OCI-LY1 (cell line): ENCODE results near the gene IDE.

Experiments
- H2AFZ ChIP-seq: fragments of 200-600 bp; sonication (generic), shearing (Covaris generic); 2 replicates; pipeline ENCODE4 v1.6.0; 2014; ENCODE audit warnings: antibody characterized with exemption, mild to moderate bottlenecking, low read length
- H3F3A ChIP-seq: fragments of 200-600 bp; sonication (generic), shearing (Covaris generic); 2 replicates; pipeline ENCODE4 v1.6.0; 2014; ENCODE audit warnings: mild to moderate bottlenecking, antibody characterized with exemption, low read length, moderate library complexity; ENCODE audit not compliant: insufficient read depth
- H3K27ac ChIP-seq: fragments of 200-600 bp; sonication (generic); 2 replicates; pipeline ENCODE4 v1.5.1; 2014; ENCODE audit warnings: low read length, mixed run types, mild to moderate bottlenecking, low read depth; ENCODE audit not compliant: poor library complexity, severe bottlenecking
- H3K27me3 ChIP-seq: fragments of 200-600 bp; sonication (generic); 2 replicates; pipeline ENCODE4 v1.6.0; 2014; ENCODE audit warnings: antibody characterized with exemption, mild to moderate bottlenecking, low read length, moderate library complexity; ENCODE audit not compliant: insufficient read depth
- H3K36me3 ChIP-seq: fragments of 200-600 bp; sonication (generic); 2 replicates; pipeline ENCODE4 v1.6.1; 2014; ENCODE audit warnings: mild to moderate bottlenecking, antibody characterized with exemption, low read length, moderate library complexity, mixed read lengths; ENCODE audit not compliant: insufficient read depth
- H3K4me1 ChIP-seq: fragments of 200-600 bp; sonication (generic); 2 replicates; pipeline ENCODE4 v1.5.1; 2014; ENCODE audit warnings: mild to moderate bottlenecking, low read length, moderate library complexity; ENCODE audit not compliant: insufficient read depth, severe bottlenecking
- H3K4me2 ChIP-seq: fragments of 200-600 bp; sonication (generic), shearing (Covaris generic); 2 replicates; pipeline ENCODE4 v1.6.1; 2014; ENCODE audit warnings: low read length
- H3K4me3 ChIP-seq: fragments of 200-600 bp; sonication (generic); 2 replicates; pipeline ENCODE4 v1.5.1; 2014; ENCODE audit warnings: low read length, low read depth, mild to moderate bottlenecking, mixed read lengths; ENCODE audit not compliant: poor library complexity, severe bottlenecking
- H3K79me2 ChIP-seq: fragments of 200-600 bp; shearing (Covaris generic); 2 replicates; pipeline ENCODE4 v1.6.1; 2016; ENCODE audit warnings: mixed run types, low read length, mixed read lengths; ENCODE audit not compliant: insufficient read depth
- H3K9ac ChIP-seq: fragments of 200-600 bp; sonication (generic), shearing (Covaris generic); 2 replicates; pipeline ENCODE4 v1.6.1; 2014; ENCODE audit warnings: mild to moderate bottlenecking, low read length, mixed read lengths
- H3K9me2 ChIP-seq: fragments of 200-600 bp; sonication (generic), shearing (Covaris generic); 2 replicates; pipeline ENCODE4 v1.6.1; 2014; ENCODE audit warnings: low read depth, mild to moderate bottlenecking, low read length, mixed read lengths
- H3K9me3 ChIP-seq: fragments of 200-600 bp; shearing (Covaris generic); 2 replicates; pipeline ENCODE4 v1.6.1; 2014; ENCODE audit warnings: low read length, mixed read lengths
- H4K20me1 ChIP-seq: fragments of 200-600 bp; sonication (generic), shearing (Covaris generic); 2 replicates; pipeline ENCODE4 v1.6.0; 2016; ENCODE audit warnings: mild to moderate bottlenecking, low read length; ENCODE audit not compliant: insufficient read depth
- EZH2 ChIP-seq: fragments of 200-600 bp; sonication (generic), shearing (Covaris generic); IDR thresholded peaks from 2 replicates; pipeline ENCODE4 v1.8.0; 2017; ENCODE audit warnings: borderline replicate concordance, mixed run types, mild to moderate bottlenecking, antibody characterized with exemption, low read length, moderate library complexity, mixed read lengths
- TF ChIP-seq, protein P1 (sequence below): fragments of 200-600 bp; sonication (generic), shearing (Covaris generic); IDR thresholded peaks from 2 replicates; pipeline ENCODE4 v1.5.1; 2017; ENCODE audit warnings: mild to moderate bottlenecking, antibody characterized with exemption, low read length, moderate library complexity, mixed read lengths

The IDE gene

DNA sequence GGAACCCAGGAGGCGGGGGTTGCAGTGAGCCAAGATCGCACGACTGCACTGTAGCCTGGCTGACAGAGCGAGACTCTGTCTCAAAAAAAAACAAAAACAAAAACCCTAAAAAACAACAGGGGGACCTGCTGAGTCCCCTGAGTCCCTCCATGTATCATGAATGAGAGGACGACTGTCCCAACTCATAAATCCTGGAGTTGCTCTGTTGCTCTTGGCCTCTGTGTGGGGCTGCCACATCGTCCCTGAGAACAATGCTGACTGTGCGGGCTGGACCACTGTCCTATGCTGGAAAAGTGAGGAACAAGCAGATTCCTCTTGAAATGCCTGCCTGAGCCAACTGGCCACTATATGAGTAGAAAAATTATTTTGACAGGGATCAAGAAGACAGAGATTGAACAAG, 122.5 kb downstream of the IDE start:
- H3F3A ChIP-seq: no peaks in the 10 kb centered on the region
- no peaks in the 10 kb centered on the region for H4K20me1 ChIP-seq
- peaks cover 18% of the 10 kb centered on the region; the same call in 1 of the 2 replicates for H3K36me3 ChIP-seq
- H3K4me1 ChIP-seq: no peaks in the 10 kb centered on the region
- no peaks in the 10 kb centered on the region for H3K27me3 ChIP-seq
- H3K79me2 ChIP-seq: no peaks in the 10 kb centered on the region
- H3K27ac ChIP-seq: no peak overlapping the region
- H3K9me3 ChIP-seq: no peaks in the 10 kb centered on the region
- H3K9ac ChIP-seq: no peak overlapping the region
- H2AFZ ChIP-seq: no peak overlapping the region
- no peak overlapping the region for H3K4me2 ChIP-seq
- no peaks in the 10 kb centered on the region for H3K9me2 ChIP-seq
- no peak for TF ChIP-seq EZH2
- TF ChIP-seq, protein P1, sequence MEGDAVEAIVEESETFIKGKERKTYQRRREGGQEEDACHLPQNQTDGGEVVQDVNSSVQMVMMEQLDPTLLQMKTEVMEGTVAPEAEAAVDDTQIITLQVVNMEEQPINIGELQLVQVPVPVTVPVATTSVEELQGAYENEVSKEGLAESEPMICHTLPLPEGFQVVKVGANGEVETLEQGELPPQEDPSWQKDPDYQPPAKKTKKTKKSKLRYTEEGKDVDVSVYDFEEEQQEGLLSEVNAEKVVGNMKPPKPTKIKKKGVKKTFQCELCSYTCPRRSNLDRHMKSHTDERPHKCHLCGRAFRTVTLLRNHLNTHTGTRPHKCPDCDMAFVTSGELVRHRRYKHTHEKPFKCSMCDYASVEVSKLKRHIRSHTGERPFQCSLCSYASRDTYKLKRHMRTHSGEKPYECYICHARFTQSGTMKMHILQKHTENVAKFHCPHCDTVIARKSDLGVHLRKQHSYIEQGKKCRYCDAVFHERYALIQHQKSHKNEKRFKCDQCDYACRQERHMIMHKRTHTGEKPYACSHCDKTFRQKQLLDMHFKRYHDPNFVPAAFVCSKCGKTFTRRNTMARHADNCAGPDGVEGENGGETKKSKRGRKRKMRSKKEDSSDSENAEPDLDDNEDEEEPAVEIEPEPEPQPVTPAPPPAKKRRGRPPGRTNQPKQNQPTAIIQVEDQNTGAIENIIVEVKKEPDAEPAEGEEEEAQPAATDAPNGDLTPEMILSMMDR: no peak
- H3K4me3 ChIP-seq: no peak overlapping the region

DNA sequence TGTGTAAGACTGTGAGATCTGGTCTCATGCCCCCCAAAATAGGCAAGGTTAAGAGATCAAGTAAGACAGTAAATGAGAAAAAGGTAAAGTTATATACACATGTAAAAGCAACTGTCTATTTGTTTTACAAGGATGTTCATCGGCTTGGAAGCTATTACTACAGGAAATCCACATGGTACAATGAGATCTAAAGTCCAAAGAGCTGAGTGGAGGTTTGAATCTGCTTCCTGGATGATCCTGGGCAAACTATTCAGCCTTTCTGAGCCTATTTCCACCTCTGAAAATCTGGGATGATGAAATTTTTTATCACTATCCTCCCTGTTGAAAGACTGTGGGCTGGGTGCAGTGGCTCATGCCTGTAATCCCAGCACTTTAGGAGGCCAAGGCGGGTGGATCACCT, 123.0 kb downstream of the IDE start:
- H2AFZ ChIP-seq: no peak overlapping the region
- peaks cover 18% of the 10 kb centered on the region; the same call in 1 of the 2 replicates for H3K36me3 ChIP-seq
- no peak overlapping the region for H3K9ac ChIP-seq
- H3K4me2 ChIP-seq: no peak overlapping the region
- H3K4me3 ChIP-seq: no peak overlapping the region
- no peaks in the 10 kb centered on the region for H3F3A ChIP-seq
- no peak for TF ChIP-seq EZH2
- TF ChIP-seq, protein P1: no peak
- no peaks in the 10 kb centered on the region for H3K9me3 ChIP-seq
- no peaks in the 10 kb centered on the region for H3K27me3 ChIP-seq
- no peaks in the 10 kb centered on the region for H3K9me2 ChIP-seq
- no peaks in the 10 kb centered on the region for H3K79me2 ChIP-seq
- no peaks in the 10 kb centered on the region for H3K4me1 ChIP-seq
- H4K20me1 ChIP-seq: no peaks in the 10 kb centered on the region
- no peak overlapping the region for H3K27ac ChIP-seq

DNA sequence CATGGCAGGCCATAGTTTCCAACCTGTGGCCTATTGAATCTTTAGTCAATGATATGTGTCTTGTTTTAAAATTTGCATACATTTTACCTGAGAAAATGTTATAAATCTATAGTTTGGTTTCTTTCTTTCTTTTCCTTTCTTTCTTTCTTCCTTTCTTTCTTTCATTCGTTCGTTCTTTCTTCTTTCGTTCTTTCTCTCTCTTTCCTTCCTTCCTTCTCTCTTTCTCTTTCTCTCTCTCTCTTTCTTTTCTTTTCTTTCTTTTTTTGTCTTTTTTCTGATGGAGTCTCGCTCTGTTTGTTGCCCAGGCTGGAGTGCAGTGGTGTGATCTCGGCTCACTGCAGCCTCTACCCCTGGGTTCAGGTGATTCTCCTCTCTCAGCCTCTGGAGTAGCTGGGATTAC, 133.3 kb downstream of the IDE start:
- TF ChIP-seq, protein P1: no peak
- no peak for TF ChIP-seq EZH2
- H3K4me3 ChIP-seq: no peak overlapping the region

More for the DNA sequence above, 133.3 kb downstream of the IDE start:
- H3K27me3 ChIP-seq: no peaks in the 10 kb centered on the region
- no peak overlapping the region for H3K4me2 ChIP-seq
- no peaks in the 10 kb centered on the region for H3F3A ChIP-seq
- no peak overlapping the region for H2AFZ ChIP-seq
- H3K27ac ChIP-seq: no peak overlapping the region
- H3K9me3 ChIP-seq: no peaks in the 10 kb centered on the region
- no peaks in the 10 kb centered on the region for H3K4me1 ChIP-seq
- H4K20me1 ChIP-seq: no peaks in the 10 kb centered on the region
- H3K79me2 ChIP-seq: no peaks in the 10 kb centered on the region
- no peaks in the 10 kb centered on the region for H3K9me2 ChIP-seq
- no peak overlapping the region for H3K9ac ChIP-seq
- no peaks in the 10 kb centered on the region for H3K36me3 ChIP-seq
